IMR-90 (cell line): Measurements from ENCODE around the gene NGEF. TPM values are rescaled to one million over a fixed set of nuclear protein-coding genes. Genes with fewer than 3 reads are reported as not detected.

Experiments
- ATAC-seq: fragments of 200-7000 bp; cut with Tn5 transposase; 2 replicates; pipeline ENCODE4 v1.9.1; 2020; ENCODE audit warnings: low read depth, mild to moderate bottlenecking, moderate library complexity
- BruUV-seq: library from RNA; stranded (reverse); fragments of 400-500 nt; replicated peaks from 2 replicates; lab custom pipeline; 2021; lab: Mats Ljungman, UMichigan
- CTCF ChIA-PET: fragments of 300-600 bp; formaldehyde crosslinking; extraction: SDS; loops from one replicate; lab custom pipeline; 2021; ENCODE audit warnings: antibody characterized with exemption; lab: Yijun Ruan, JAX
- POLR2A ChIA-PET: fragments of 300-600 bp; sonication (Branson Sonifier 250); formaldehyde crosslinking; loops from one replicate; lab custom pipeline; 2022; ENCODE audit warnings: antibody characterized with exemption; ENCODE audit not compliant: unreplicated experiment; lab: Charles Lee
- DNase-seq: peaks from one replicate; pipeline ENCODE4 v3.0.0; 2013
- H2AFZ ChIP-seq: replicated peaks from 2 replicates; pipeline ENCODE3; 2013; ENCODE audit warnings: low read length, mild to moderate bottlenecking; ENCODE audit not compliant: poor library complexity
- H2AK5ac ChIP-seq: 2 replicates; pipeline ENCODE4 v1.6.1; 2013; ENCODE audit warnings: low read depth, low read length, inconsistent platforms
- H2AK9ac ChIP-seq: replicated peaks from 2 replicates; pipeline ENCODE3; 2013; ENCODE audit warnings: mild to moderate bottlenecking, low read depth, low read length, moderate library complexity; ENCODE audit not compliant: poor library complexity
- H2BK120ac ChIP-seq: 2 replicates; pipeline ENCODE4 v1.6.1; 2013; ENCODE audit warnings: low read depth, low read length, inconsistent platforms
- H2BK15ac ChIP-seq: 3 replicates; pipeline ENCODE4 v1.6.1; 2013; ENCODE audit warnings: low read depth, low read length, inconsistent platforms
- H2BK20ac ChIP-seq: 2 replicates; pipeline ENCODE4 v1.6.1; 2013; ENCODE audit warnings: low read depth, mild to moderate bottlenecking, inconsistent platforms, low read length, moderate library complexity
- H2BK5ac ChIP-seq: 2 replicates; pipeline ENCODE4 v1.6.1; 2013; ENCODE audit warnings: mild to moderate bottlenecking, low read depth, low read length, inconsistent platforms; ENCODE audit not compliant: poor library complexity, severe bottlenecking
- H3K14ac ChIP-seq: replicated peaks from 2 replicates; pipeline ENCODE4 v1.6.1; 2013; ENCODE audit warnings: low read depth, low read length, inconsistent platforms
- H3K18ac ChIP-seq: 2 replicates; pipeline ENCODE4 v1.6.1; 2013; ENCODE audit warnings: low read depth, low read length, control low read depth
- H3K23ac ChIP-seq: 2 replicates; pipeline ENCODE4 v1.6.1; 2013; ENCODE audit warnings: low read depth, low read length, inconsistent platforms
- H3K27ac ChIP-seq: 2 replicates; pipeline ENCODE4 v1.5.1; 2013; ENCODE audit warnings: mild to moderate bottlenecking, control low read depth, low read length; ENCODE audit not compliant: insufficient read depth
- H3K27me3 ChIP-seq: 2 replicates; pipeline ENCODE4 v1.6.1; 2013; ENCODE audit warnings: low read length; ENCODE audit not compliant: control insufficient read depth, insufficient read depth
- H3K36me3 ChIP-seq: 2 replicates; pipeline ENCODE4 v1.6.1; 2013; ENCODE audit warnings: low read length, mixed read lengths; ENCODE audit not compliant: control insufficient read depth, insufficient read depth
- H3K4ac ChIP-seq: 2 replicates; pipeline ENCODE4 v1.6.1; 2013; ENCODE audit warnings: low read depth, low read length, inconsistent platforms
- H3K4me1 ChIP-seq: 2 replicates; pipeline ENCODE4 v1.6.1; 2013; ENCODE audit warnings: low read length, mixed read lengths; ENCODE audit not compliant: control insufficient read depth, insufficient read depth
- H3K4me2 ChIP-seq: 2 replicates; pipeline ENCODE4 v1.6.1; 2013; ENCODE audit warnings: low read depth, mild to moderate bottlenecking, control low read depth, low read length, moderate library complexity
- H3K4me3 ChIP-seq: 2 replicates; pipeline ENCODE4 v1.5.1; 2013; ENCODE audit warnings: low read depth, mild to moderate bottlenecking, control low read depth, low read length, moderate library complexity; ENCODE audit not compliant: insufficient read depth
- H3K56ac ChIP-seq: 2 replicates; pipeline ENCODE4 v1.6.1; 2013; ENCODE audit warnings: low read length, inconsistent platforms; ENCODE audit not compliant: insufficient read depth; ENCODE audit errors: extremely low read depth
- H3K79me1 ChIP-seq, 2 experiments: 2 replicates each; pipeline ENCODE4 v1.6.1; 2013; ENCODE audit warnings: low read length in 2 of 2, inconsistent platforms in 1 of 2, low read depth in 1 of 2
- H3K9ac ChIP-seq: 2 replicates; pipeline ENCODE4 v1.6.1; 2013; ENCODE audit warnings: low read depth, low read length, control low read depth
- H3K9me1 ChIP-seq: 2 replicates; pipeline ENCODE4 v1.6.1; 2013; ENCODE audit warnings: low read length, inconsistent platforms; ENCODE audit not compliant: insufficient read depth
- H3K9me3 ChIP-seq: 2 replicates; pipeline ENCODE4 v1.6.1; 2013; ENCODE audit warnings: low read length; ENCODE audit not compliant: control insufficient read depth, insufficient read depth
- H4K20me1 ChIP-seq: 2 replicates; pipeline ENCODE4 v1.6.1; 2013; ENCODE audit warnings: low read length, inconsistent platforms; ENCODE audit not compliant: insufficient read depth
- H4K5ac ChIP-seq: 2 replicates; pipeline ENCODE4 v1.6.1; 2013; ENCODE audit warnings: mild to moderate bottlenecking, low read depth, low read length, control low read depth
- H4K8ac ChIP-seq, 2 experiments: 2 replicates each; pipeline ENCODE4 v1.6.1; 2013; ENCODE audit warnings: low read depth in 2 of 2, low read length in 2 of 2, control low read depth in 1 of 2, inconsistent platforms in 1 of 2
- H4K91ac ChIP-seq: 2 replicates; pipeline ENCODE4 v1.6.1; 2013; ENCODE audit warnings: low read depth, low read length, inconsistent platforms; ENCODE audit not compliant: insufficient read depth
- FOS ChIP-seq: fragments of 150-350 bp; IDR thresholded peaks from 2 replicates; pipeline ENCODE4 v1.6.1; 2016; ENCODE audit warnings: low read depth, low read length
- WGBS, 2 experiments: methylation state at CpG; one replicate each; pipeline versions ENCODE4 v1.1.5 to v1.1.7; 2013; ENCODE audit warnings: missing lambda C conversion rate in 2 of 2; ENCODE audit not compliant: insufficient read length in 1 of 2; ENCODE audit errors: extremely low coverage in 2 of 2; 5-methylcytosine and 5-hydroxymethylcytosine counted together
- dilution Hi-C: fragments of 300-500 bp; cut with HindIII; formaldehyde crosslinking; loops from one replicate; pipeline ENCODE4 v1.14.3; 2018; ENCODE audit warnings: low sequenced_read_pairs; ENCODE audit not compliant: unreplicated experiment
- in situ Hi-C: fragments of 300-500 bp; cut with MboI; formaldehyde crosslinking; loops from 3 replicates; pipeline ENCODE4 v1.14.3; 2019; ENCODE audit warnings: low sequenced_read_pairs, inconsistent platforms, mixed read lengths
- intact Hi-C: fragments of 100-400 bp; cut with micrococcal nuclease; formaldehyde crosslinking; loops from 2 replicates; pipeline ENCODE4 v1.10.0; 2022
- polyA plus RNA-seq, 3 experiments: library from polyadenylated mRNA; depleted of rRNA; stranded (reverse); fragments of >200 nt; gene quantifications; 2 replicates each; pipeline ENCODE4 v1.2.3, GENCODE V29; 2012; ENCODE audit warnings: low replicate concordance in 1 of 3
- total RNA-seq: library from RNA; depleted of rRNA; stranded (reverse); fragments of >200 nt; gene quantifications from 2 replicates; pipeline ENCODE4 v1.2.3, GENCODE V29; 2012

The NGEF gene
- total and polyA plus RNA-seq, 2 of the 4 experiments (the other 2 are of a cell fraction) = 1.1 to 1.7 TPM

- H3K9ac ChIP-seq = no peak overlapping the region
- dilution Hi-C loops = no loop called here
- H3K14ac ChIP-seq = no peak overlapping the region
- no peak overlapping the region for H3K56ac ChIP-seq
- H3K4me3 ChIP-seq = no peak overlapping the region
- intact Hi-C loops = no loop called here
- DNase-seq (no peak), ATAC-seq (no peak)
- H2BK5ac ChIP-seq = no peak overlapping the region
- 90% methylated on average over 2 of the region's 4 CpGs; no CpG with 5 or more reads in 1 of the 2 experiments for WGBS, 2 experiments
- no peaks in the 10 kb centered on the region for H3K79me1 ChIP-seq
- BruUV-seq = no TSS peak
- H3K23ac ChIP-seq = no peak overlapping the region
- H3K36me3 ChIP-seq = no peaks in the 10 kb centered on the region
- H3K27me3 ChIP-seq = peaks cover 9% of the 10 kb centered on the region
- H2BK120ac ChIP-seq = no peak overlapping the region
- no peak overlapping the region for H3K18ac ChIP-seq
- no peak overlapping the region for H3K4me2 ChIP-seq
- H2AFZ ChIP-seq = no peak overlapping the region
- CTCF ChIA-PET = no interaction called here
- no peak overlapping the region for H3K4ac ChIP-seq
- no peaks in the 10 kb centered on the region for H3K9me1 ChIP-seq
- in situ Hi-C loops = no loop called here
- H2AK9ac ChIP-seq = no peak overlapping the region
- H3K4me1 ChIP-seq = no peaks in the 10 kb centered on the region
- H4K91ac ChIP-seq = no peak overlapping the region
- no peak overlapping the region for H4K5ac ChIP-seq
- H4K8ac ChIP-seq = no peak overlapping the region
- no peak for TF ChIP-seq FOS
- H2BK20ac ChIP-seq = no peak overlapping the region
- H3K27ac ChIP-seq = no peak overlapping the region
- no peaks in the 10 kb centered on the region for H4K20me1 ChIP-seq
- H2AK5ac ChIP-seq = no peak overlapping the region
- H3K9me3 ChIP-seq = 0 out of 2 replicates have a peak, but pooled peaks cover 5% of the 10 kb centered on the region
- POLR2A ChIA-PET = no interaction called here
- H2BK15ac ChIP-seq = no peak overlapping the region
These were observed 53.9 kb downstream of the NGEF start for GRCh38 chr2:232959139-232959538.
